Tibial artery (tissue), 4 donors: ENCODE measurements around the gene DNAH8.

Source experiments
- DNase-seq, 2 donors: peaks; one replicate each; pipeline ENCODE4 v3.0.0-alpha.2; 2019
- H3K27ac ChIP-seq, 2 donors: fragments of 200-600 bp; sonication (generic) in 1 of 2; 1 replicate in 1 of 2; 2 replicates in 1 of 2; pipeline ENCODE4 v1.5.1; 2018 to 2019; ENCODE audit warnings: mild to moderate bottlenecking in 1 of 2
- H3K27me3 ChIP-seq, 2 donors: fragments of 200-600 bp; sonication (generic) in 1 of 2; one replicate each; pipeline versions ENCODE4 v1.5.1 to v1.6.0; 2016 to 2019
- H3K36me3 ChIP-seq, 3 donors: fragments of 200-600 bp; sonication (generic) in 2 of 3; one replicate each; pipeline ENCODE4 v1.5.1; 2016 to 2019; ENCODE audit warnings: mild to moderate bottlenecking in 2 of 3
- H3K4me1 ChIP-seq, 4 donors: fragments of 200-600 bp; sonication (generic) in 2 of 4; 1 replicate in 3 of 4; 2 replicates in 1 of 4; pipeline ENCODE4 v1.5.1; 2016 to 2019
- H3K4me3 ChIP-seq, 2 donors: fragments of 200-600 bp; sonication (generic) in 1 of 2; 1 replicate in 1 of 2; 2 replicates in 1 of 2; pipeline ENCODE4 v1.5.1; 2018 to 2019; ENCODE audit warnings: mild to moderate bottlenecking in 2 of 2
- H3K9me3 ChIP-seq, 3 donors: fragments of 200-600 bp; sonication (generic) in 1 of 3; one replicate each; pipeline ENCODE4 v1.5.1; 2016 to 2019
- CTCF ChIP-seq, 2 experiments: fragments of 200-600 bp in 1 of 2; fragments of 450-650 bp in 1 of 2; IDR thresholded peaks; one replicate each; pipeline ENCODE4 v1.5.1; 2017 to 2019; ENCODE audit warnings: antibody characterized with exemption in 2 of 2, mild to moderate bottlenecking in 1 of 2, moderate library complexity in 1 of 2
- intact Hi-C: fragments of 100-400 bp; cut with DNase I; formaldehyde crosslinking; loops from one replicate; pipeline ENCODE4 v1.15.0; 2023; ENCODE audit warnings: low total_unique reads

The DNAH8 gene

GRCh38 chr6:38924791-38925509 is 209.8 kb downstream of the DNAH8 start:
- DNase-seq, result no peak
- Histone ChIP-seq H3K36me3 (no peaks in the 10 kb centered on the region), H3K27me3 (no peaks in the 10 kb centered on the region), H3K4me3 (no peak overlapping the region), H3K4me1 (no peaks in the 10 kb centered on the region), H3K9me3 (no peaks in the 10 kb centered on the region), H3K27ac (no peak overlapping the region)
- TF ChIP-seq CTCF (IDR thresholded peaks at IDR 0.05), result no peak
- intact Hi-C loops, result no loop called here

- Histone ChIP-seq H3K27ac (no peak overlapping the region), H3K4me1 (no peaks in the 10 kb centered on the region), H3K36me3 (no peaks in the 10 kb centered on the region), H3K27me3 (peaks cover 0 to 4% of the 10 kb centered on the region in 2 donors), H3K4me3 (no peak overlapping the region), H3K9me3 (no peaks in the 10 kb centered on the region)
- intact Hi-C loops, result no loop called here
- no peak for TF ChIP-seq CTCF (IDR thresholded peaks at IDR 0.05)
- DNase-seq, result no peak
These were observed 214.4 kb downstream of the DNAH8 start for GRCh38 chr6:38929560-38929959.

GRCh38 chr6:38933426-38933825 is 218.3 kb downstream of the DNAH8 start:
- intact Hi-C loops, result no loop called here
- DNase-seq, result no peak
- no peak overlapping the region for H3K27ac ChIP-seq

GRCh38 chr6:38935051-38935450 is 219.9 kb downstream of the DNAH8 start:
- intact Hi-C loops, result no loop called here
- H3K4me1 ChIP-seq, result no peaks in the 10 kb centered on the region
- H3K27me3 ChIP-seq, result peaks cover 0 to 4% of the 10 kb centered on the region in 2 donors
- H3K27ac ChIP-seq, result no peak overlapping the region
- H3K9me3 ChIP-seq, result no peaks in the 10 kb centered on the region
- no peak for TF ChIP-seq CTCF (IDR thresholded peaks at IDR 0.05)
- no peak for DNase-seq
- H3K4me3 ChIP-seq, result no peak overlapping the region
- no peaks in the 10 kb centered on the region for H3K36me3 ChIP-seq

More at GRCh38 chr6:38933426-38933825, 218.3 kb downstream of the DNAH8 start:
- H3K27me3 ChIP-seq, result peaks cover 0 to 4% of the 10 kb centered on the region in 2 donors
- no peak overlapping the region for H3K4me3 ChIP-seq
- H3K4me1 ChIP-seq, result no peaks in the 10 kb centered on the region
- no peaks in the 10 kb centered on the region for H3K9me3 ChIP-seq
- no peak for TF ChIP-seq CTCF (IDR thresholded peaks at IDR 0.05)
- no peaks in the 10 kb centered on the region for H3K36me3 ChIP-seq

- H3K36me3 ChIP-seq, result no peaks in the 10 kb centered on the region
- DNase-seq, result no peak
- intact Hi-C loops, result no loop called here
- H3K9me3 ChIP-seq, result no peaks in the 10 kb centered on the region
- H3K27me3 ChIP-seq, result peaks cover 0 to 7% of the 10 kb centered on the region in 2 donors
- no peaks in the 10 kb centered on the region for H3K4me1 ChIP-seq
- H3K4me3 ChIP-seq, result no peak overlapping the region
- no peak for TF ChIP-seq CTCF (IDR thresholded peaks at IDR 0.05)
- no peak overlapping the region for H3K27ac ChIP-seq
These were observed 222.9 kb downstream of the DNAH8 start for GRCh38 chr6:38937839-38938613.
